HL-60 (cell line): Measurements from ENCODE around the gene GPR45.

Experiments
- POLR2AphosphoS5 ChIP-seq: IDR thresholded peaks from 2 replicates; pipeline ENCODE4 v1.6.1; 2012; ENCODE audit warnings: low read depth
- TF ChIP-seq, protein P1 (sequence below): IDR thresholded peaks from one replicate; pipeline ENCODE4 v1.5.1; 2011; ENCODE audit warnings: low read length, control low read depth, inconsistent platforms; ENCODE audit not compliant: insufficient read depth
- TF ChIP-seq, protein P2 (sequence below): IDR thresholded peaks from 2 replicates; pipeline ENCODE4 v1.6.1; 2012; ENCODE audit warnings: low read depth; ENCODE audit not compliant: insufficient replicate concordance

DNA sequence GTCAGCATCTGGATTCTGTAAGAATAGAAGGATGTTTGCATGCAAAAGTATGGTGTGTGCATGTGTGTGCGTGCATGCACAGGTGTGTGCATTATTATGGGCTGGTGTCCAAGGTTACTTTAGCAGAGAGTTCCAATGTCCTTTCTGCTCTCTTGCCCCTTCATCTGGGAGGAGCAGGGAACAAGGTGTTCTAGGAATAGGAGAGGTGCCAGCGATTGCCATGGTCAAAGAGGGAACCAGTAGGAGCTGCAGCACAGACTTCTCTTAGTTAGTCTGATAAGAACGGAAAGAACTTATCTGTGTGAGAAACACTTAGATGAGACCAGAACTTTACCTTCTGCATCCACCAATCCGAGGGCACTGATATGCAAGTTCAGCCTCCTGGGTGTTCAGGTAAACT is 8.3 kb downstream of the GPR45 start:
- TF ChIP-seq, protein P1, sequence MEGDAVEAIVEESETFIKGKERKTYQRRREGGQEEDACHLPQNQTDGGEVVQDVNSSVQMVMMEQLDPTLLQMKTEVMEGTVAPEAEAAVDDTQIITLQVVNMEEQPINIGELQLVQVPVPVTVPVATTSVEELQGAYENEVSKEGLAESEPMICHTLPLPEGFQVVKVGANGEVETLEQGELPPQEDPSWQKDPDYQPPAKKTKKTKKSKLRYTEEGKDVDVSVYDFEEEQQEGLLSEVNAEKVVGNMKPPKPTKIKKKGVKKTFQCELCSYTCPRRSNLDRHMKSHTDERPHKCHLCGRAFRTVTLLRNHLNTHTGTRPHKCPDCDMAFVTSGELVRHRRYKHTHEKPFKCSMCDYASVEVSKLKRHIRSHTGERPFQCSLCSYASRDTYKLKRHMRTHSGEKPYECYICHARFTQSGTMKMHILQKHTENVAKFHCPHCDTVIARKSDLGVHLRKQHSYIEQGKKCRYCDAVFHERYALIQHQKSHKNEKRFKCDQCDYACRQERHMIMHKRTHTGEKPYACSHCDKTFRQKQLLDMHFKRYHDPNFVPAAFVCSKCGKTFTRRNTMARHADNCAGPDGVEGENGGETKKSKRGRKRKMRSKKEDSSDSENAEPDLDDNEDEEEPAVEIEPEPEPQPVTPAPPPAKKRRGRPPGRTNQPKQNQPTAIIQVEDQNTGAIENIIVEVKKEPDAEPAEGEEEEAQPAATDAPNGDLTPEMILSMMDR: no peak
- TF ChIP-seq POLR2AphosphoS5: no peak
- TF ChIP-seq, protein P2, sequence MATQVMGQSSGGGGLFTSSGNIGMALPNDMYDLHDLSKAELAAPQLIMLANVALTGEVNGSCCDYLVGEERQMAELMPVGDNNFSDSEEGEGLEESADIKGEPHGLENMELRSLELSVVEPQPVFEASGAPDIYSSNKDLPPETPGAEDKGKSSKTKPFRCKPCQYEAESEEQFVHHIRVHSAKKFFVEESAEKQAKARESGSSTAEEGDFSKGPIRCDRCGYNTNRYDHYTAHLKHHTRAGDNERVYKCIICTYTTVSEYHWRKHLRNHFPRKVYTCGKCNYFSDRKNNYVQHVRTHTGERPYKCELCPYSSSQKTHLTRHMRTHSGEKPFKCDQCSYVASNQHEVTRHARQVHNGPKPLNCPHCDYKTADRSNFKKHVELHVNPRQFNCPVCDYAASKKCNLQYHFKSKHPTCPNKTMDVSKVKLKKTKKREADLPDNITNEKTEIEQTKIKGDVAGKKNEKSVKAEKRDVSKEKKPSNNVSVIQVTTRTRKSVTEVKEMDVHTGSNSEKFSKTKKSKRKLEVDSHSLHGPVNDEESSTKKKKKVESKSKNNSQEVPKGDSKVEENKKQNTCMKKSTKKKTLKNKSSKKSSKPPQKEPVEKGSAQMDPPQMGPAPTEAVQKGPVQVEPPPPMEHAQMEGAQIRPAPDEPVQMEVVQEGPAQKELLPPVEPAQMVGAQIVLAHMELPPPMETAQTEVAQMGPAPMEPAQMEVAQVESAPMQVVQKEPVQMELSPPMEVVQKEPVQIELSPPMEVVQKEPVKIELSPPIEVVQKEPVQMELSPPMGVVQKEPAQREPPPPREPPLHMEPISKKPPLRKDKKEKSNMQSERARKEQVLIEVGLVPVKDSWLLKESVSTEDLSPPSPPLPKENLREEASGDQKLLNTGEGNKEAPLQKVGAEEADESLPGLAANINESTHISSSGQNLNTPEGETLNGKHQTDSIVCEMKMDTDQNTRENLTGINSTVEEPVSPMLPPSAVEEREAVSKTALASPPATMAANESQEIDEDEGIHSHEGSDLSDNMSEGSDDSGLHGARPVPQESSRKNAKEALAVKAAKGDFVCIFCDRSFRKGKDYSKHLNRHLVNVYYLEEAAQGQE: no peak
